Stimulated activated CD4-positive, alpha-beta T cell treated with anti-CD3 and anti-CD28 coated beads, Interleukin-12 subunit alpha, Interleukin-12 subunit beta, amount 100 ng/mL, for 48 hours (primary cell): ENCODE data around the gene AGO3.
"Not testable (repeated sequence)": the region's sequence is repeated elsewhere in the genome, so short reads cannot be mapped to it uniquely, and the experiment has no call there.

Experiments
- DNase-seq, 3 donors: peaks; one replicate each; pipeline ENCODE4 v3.0.0-alpha.2; 2020; ENCODE audit warnings: low read depth in 2 of 3, low spot score in 1 of 3

The AGO3 gene

DNA sequence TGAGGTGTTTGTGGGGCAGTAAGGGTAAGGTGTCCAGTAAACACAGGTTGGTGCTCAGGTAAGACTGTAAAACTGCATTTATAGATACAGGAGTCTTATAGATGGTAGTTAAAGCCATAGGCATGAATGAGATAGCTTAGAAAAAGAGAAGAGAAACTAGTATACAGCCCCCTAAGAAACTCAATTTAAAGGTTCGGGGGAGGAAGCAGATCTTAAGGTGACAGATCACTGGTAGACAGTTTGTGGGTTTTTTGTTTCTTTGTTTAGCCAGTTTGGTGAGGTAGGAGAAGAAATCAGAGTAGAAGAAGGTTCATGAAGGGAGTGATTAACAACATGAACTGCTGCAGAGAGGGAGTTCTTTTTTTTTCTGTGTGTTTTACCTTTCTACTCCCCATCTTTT is 6.1 kb upstream of the AGO3 start:
- DNase-seq, result no peak

DNA sequence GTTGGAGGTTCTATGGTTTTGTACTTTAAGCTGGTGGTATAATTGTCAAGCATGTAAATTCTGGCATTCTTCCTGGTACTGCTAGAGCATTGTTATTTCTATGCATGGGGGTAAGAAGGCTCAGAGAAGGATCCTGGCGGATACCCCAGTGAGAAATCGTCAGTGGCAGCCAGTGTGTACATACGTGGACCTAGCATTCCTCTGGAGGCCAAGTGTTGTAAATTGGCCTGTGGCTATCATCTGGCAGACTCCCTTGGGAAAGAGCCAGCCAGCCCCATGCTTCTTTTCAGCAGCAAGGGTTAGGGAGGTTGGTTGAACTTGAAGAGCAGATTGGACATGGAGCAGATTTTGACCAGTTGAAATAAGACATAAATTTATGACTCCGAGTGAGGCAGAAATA is 5.2 kb upstream of the AGO3 start:
- DNase-seq, result no peak

DNA sequence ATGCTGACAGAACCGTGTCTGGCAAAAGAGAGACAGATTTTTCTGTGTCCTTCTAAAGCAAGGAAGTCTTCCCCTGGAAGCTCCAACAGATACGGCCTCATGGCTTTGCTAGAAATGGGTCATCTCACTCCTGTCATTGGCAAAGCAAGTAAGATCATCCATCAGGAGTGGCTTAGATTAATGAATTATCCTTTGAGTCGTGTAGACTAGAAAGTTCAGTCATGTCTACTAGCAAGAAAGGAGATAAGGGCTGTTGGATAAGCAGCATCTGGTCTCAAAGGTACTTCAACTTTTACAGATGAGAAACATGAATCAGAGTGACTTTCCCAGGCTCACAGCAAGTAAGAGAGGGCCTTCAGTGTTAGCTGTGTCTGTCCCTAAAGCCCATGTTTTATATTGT is 3.4 kb upstream of the AGO3 start:
- DNase-seq, result no peak

DNA sequence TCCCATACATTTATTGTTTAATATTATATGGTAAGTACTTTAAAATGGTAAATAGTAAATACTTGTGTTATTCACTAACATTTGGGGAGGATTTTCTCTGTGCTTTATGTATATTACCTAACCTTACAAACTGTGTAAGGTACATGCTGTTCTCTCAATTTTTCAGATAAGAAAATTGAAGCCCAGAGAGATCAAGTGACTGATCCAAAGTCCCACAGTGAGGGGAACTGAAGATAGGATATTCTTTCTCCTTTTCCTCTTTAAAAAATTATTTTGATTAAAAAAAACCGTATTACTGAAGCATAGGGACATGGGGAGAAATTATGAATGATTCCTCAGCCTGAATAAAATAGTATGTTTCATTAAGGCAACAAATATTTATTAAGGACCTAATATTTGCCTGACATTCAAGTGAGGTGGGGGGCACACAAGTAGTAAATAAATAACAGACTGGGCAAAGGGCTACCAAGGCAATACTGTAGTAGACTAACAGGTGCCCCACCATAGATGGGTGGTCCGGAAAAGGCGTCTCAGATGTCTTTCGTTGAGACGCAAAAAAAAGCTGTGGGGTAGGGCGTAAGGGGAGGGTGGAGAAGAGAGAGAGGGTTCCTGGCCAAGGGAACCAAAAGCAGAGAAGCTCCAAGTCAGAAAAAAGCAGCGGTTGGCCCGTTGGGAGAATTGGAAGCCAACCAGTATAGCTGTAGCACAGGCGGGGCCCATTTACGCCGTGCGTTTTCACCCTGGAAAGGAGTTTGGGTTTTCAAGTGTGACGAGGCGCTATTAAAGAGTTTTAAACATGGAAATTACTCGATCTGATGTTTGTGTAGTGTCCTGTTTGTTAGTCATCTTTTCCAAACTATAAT is 944 bp upstream of the AGO3 start:
- DNase-seq, result peak in 2 of 3 donors; percentile 4 to 12

DNA sequence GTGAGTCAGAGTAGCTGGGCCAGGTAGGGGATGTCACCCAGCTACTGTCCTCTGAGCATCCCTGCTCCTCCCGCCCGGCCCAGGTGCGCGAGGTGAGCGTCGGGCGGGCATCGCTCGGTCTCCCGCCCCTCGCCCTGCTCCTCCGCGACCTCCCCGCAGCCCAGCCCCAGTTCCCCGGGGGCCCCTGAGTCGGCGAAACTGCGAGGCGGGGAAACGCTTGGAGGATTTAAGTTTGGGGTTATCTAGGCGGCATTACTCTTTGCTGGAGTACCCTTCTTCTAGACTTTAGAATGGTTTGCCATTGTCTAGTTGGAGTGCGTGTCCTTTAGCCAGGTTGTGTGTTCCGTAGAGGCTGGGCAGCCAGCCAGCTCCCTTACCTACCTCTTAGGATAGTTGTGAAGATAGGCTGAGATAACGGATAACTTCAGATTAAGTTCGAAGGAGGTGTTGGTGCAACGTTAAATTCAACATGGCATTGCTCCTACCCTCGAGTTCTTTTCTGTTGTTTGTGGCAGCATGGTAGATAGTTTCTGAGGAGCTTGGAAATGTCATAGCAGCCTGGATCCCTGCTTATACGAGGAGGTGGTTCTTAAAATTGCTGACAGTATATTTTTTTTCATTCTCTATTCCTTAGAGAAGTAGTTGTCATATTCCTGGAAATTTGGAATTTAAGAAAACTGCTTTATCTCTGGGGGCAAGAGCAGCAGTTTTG is 697 bp downstream of the AGO3 start:
- peak in 1 of 3 donors; percentile 16 for DNase-seq

DNA sequence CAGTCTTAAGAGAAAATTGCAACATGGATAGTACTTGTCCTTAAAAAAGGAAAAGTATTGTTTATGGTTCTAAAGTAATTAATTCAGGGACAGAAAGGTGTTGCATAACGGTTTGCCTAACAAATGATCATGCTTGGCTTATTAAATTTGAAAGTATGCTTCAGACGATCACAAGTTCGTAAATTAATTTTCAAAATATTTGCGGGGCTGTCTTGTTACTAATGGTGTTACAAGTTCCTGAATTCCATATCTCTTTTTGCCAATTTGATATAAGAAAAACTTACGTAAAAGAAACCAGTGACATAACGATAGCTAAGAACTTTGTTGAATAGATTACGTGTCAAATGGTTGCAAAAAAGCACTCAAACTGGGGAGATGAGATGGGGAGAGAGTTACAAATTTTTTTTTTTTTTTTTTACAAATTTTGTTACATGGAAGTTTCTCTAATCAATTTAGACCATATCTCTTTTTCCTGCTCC is 1.3 kb downstream of the AGO3 start:
- no peak for DNase-seq

DNA sequence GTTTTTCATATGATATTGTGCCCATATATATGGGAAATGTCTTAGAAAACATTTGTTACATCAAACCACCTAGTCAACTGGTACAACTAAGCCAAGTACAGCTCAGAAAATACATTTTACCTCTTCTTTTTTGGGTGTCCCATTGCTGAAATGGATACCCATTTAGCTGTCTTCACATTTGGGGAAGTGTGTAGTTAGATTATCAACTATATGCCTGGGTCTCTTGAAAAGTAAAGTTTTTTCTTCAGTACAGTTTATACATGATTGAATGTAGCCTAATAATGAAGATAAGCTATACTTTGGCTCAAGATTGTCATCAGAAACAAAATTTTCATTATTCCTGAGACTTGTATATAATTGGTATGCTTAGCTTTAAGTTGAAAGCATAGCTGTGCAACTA is 2.0 kb downstream of the AGO3 start:
- DNase-seq, result no peak

DNA sequence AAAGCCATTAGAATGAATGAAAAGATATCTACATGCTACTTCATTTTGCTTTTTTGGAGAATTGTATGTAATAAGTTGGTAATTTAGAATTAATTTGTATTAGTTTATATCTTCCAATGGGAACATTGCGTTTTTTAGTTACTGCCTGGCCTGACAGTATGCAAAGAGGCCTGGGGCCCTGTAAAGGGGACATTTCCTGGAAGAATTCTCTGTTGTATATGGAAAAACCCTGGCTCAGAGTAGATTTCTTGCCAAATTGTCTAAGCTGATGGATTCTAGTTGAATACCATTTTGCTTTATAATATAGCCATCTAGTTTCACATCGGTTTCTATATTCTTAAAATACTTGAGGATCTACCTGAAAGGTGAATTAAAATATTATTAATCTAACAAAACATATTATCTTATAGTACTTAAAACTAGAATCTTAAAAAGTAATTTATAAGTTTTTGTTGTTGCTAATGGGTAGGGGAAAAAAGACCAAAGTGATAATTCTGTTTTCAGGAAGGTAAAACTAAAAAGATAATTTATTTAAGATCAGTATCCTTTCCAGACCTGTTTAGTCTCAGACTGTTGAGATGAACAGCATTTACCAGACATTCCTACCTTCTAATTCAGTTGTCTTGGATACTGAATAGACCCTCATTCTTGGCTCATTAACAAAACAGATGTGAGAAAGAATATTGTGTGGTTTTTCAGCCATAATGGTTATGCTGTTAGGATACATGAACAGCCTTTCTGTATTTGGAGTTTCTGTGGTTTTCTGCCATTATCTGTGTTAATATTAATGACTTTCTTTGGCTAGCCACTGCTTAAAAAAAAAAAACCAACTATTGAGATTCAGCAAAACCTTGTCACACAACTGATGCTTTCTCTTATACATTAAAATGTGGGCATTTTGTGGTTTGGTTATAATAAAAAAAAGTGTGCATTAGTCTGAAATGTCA is 4.8 kb downstream of the AGO3 start:
- no peak for DNase-seq

DNA sequence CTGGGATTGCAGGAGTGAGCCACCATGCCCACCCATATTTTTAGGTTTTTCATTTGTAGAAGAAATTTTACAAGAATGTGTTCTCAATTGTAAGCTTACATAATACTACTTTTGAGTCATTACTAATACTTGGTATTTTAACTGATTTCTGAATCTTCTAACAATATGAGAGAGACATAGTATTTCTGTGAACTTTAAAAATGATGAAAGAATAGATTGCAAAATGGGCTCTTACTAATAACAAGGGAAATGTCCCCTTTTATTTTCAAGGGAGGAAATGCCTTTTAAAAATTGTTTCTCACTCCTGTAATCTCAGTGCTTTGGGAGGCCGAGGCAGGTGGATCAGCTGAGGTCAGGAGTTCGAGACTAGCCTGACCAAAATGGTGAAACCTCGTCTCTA is 5.9 kb downstream of the AGO3 start:
- no peak for DNase-seq

DNA sequence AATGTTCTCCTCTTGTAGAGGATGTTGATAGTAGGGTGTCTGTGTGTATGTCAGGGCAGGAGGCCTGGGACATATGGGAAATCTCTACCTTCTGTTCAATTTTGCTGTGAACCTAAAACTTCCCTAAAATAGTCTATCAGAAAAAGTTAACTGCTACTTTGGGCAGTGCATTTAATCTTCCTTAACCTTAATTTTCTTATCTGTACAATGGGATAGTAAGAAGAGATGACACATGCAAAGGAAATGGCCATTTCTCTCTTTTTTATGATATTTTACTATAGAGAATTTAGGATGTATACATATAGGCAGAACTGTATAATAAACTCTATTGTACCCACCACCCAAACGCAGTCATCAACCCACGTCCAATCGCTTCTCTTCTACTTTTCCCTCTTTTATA is 8.6 kb downstream of the AGO3 start:
- no peak for DNase-seq

DNA sequence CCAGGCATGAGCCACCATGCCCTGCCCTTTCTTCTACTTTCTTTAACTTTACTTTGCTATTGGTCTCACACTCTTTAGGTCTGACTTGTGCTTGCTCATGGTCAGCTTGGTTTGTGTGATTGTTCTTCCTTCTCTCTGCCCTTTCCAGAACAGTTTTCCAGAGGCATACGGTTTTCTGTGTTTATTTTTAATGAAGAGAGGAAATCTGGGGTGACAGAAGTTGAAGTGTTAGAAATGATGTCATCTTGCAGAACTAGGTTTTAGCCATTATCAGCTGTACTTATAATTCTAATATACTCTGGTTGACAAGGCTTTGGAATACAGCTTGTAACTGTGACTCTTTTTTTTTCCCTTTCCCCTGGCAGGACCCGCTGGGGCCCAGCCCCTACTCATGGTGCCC is 14.4 kb downstream of the AGO3 start:
- no peak for DNase-seq

DNA sequence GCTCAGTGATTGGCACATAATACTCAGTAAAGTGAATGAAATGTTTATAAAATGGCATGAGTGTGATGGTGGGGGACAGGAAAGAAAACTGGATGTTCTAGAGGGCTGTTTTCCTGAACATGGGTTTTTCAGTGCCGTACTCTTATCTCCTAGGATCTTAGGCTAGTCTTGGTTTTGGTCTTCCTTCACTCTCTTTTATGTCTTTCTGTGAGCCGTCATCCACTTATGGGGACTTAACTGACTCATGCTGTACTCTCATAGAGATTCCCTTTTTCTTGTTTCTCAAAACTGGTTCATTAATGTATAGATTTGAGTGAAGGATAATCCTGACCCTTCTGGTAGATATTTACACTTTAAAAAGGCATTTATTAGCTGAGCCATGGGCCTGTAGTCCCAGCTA is 16.6 kb downstream of the AGO3 start:
- no peak for DNase-seq

DNA sequence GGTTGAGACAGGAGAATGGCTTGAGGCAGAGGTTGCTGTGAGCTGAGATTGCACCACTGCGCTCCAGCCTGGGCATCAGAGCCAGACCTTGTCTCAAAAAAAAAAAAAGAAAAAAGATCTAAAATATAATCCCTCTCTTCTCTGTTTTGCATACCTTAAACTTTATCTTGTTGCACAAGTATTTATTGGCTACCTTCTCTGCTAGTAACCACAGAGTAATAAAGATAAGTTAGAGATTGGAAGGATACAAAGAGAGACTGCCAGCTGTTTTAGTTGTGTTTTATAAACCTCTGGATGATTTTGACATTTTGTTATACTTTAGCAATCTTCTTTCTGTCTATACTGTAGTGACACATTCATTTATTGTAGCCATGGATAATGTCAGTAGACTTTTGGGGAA is 27.7 kb downstream of the AGO3 start:
- no peak for DNase-seq

DNA sequence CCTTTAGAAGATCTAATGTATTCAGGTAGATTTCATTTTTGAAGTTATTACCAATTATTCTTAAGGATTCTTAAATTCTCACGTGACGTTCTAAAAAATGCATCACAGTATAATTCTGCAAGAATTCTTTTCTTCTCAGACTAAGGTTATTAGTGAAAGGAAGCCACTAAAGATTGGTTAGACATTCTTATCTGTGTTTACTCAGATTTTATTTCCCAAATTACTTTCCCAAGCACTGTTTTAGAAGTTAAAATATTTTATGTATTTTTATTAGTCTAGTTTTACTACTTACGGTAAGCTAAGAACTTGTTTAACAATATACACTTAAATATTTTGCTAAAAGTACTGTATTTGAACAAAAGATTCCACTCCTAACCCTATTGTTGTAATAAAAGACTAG is 28.4 kb downstream of the AGO3 start:
- no peak for DNase-seq

DNA sequence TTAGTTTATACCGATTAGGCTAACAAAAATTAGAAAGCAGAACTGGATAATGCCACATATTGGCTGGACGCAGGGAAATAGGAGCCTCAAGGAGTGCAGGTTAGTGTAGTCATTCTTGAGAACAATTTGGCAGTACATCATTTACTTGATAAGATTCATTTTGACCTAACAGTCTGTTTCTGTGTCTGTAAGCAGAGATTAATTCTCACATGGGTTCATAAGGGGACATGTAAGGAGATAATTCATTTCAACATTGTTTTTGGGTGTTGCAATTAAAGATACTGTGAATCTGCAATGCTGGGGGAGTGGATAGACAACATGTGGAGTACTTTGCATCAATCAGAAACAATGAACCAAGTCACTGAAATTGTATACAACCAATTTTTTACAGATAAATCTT is 32.0 kb downstream of the AGO3 start:
- no peak for DNase-seq

DNA sequence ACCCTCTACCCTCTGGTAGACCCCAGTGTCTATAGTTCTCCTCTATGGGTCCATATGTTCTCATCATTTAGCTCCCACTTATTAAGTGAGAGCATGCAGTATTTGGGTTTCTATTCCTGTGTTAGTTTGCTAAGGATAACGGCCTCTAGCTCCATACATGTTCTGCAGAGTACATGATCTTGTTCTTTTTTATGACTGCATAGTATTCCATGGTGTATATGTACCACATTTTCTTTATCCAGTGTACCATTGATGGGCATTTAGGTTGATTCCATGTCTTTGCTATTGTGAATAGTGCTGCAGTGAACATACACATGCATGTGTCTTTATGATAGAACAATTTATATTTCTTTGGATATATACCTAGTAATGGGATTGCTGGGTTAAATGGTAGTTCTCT is 33.4 kb downstream of the AGO3 start:
- not testable (repeated sequence) for DNase-seq

DNA sequence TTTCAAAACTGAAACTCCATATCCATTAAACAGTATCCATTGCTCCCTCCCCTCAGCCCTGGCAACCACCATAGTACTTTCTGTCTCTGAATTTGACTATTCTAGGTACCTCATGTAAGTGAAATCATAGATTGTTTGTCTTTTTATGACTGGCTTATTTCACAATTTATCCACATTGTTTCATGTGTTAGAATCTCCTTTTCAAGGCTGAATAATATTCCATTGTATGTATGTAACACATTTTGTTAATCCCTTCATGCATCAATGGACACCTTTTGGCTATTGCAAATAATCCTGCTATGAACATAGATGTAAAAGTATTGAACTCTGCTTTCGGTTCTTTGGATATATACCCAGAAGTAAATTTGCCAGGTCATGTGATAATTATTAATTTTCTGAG is 37.5 kb downstream of the AGO3 start:
- DNase-seq, result no peak

DNA sequence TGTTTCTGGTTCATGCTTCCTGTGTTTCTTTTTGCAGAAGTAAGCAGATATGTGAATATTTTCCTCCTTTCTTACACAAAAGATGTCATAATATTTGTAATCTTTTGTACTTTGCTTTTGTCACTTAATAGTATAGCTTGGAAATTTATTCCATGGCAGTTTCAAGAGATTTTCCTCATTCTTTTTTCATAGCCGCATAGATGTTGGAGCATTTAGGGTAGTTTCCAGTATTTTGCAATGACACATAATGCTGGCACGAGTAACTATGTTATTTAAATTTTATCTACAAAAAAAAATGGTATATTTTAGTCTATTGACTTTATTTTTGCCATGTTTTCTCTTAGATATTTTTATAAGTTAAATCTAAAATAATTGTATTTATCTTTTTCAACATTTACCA is 40.7 kb downstream of the AGO3 start:
- DNase-seq, result no peak

DNA sequence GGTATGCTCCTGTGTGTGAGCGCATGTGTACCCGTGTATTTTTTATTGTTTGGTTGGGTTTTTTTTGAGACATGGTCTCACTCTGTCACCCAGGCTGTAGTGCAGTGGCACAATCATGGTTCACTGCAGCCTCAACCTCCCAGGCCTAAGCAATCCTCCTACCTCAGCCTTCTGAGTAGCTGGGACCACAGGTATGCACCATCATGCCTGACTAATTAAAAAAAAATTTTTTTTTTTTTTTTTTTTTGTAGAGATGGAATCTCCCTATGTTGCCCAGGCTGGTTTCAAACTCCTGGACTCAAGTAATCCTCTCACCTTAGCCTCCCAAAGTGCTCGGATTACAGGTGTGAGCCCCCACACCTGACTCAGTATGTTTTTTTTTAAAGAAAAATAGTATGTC is 41.7 kb downstream of the AGO3 start:
- not testable (repeated sequence) for DNase-seq

DNA sequence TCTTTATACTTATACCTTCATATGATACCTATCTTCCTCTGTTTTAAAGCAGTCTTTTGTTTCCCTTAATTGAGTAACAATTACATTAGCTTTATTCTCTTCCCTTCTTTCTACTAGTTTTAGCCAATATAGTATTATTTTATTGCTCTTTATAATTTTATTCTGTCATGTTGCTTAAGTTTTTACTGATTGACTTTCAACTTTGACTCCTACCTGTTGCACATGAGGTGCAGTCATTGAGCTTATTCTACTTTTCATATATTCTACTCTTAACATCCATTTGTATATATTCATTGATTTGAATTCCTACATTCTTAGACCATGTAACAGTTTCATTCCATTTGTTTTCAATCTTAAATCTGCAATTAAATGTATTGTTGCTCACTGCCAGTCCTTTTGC is 49.2 kb downstream of the AGO3 start:
- no peak for DNase-seq

DNA sequence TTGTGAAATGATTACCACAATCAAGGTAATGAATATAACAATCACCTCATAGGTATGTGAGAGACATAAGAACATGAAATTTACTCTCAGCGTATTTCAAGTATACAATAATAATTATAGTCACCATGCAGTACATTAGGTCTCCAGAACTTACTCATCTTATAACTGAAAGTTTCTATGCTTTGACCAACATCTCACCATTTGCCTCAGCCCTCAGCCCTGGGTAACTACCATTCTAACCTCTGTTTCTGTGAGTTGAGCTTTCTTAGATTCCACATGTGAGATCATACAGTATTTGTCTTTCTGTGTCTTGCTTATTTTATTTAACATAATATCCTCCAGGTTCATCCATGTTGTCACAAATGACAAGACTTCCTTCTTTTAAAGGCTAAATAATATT is 57.3 kb downstream of the AGO3 start:
- no peak for DNase-seq
